ENCODE data around the gene ARHGAP40.

ARHGAP40 gene

GRCh38 chr20:38685271-38685670 is 83.7 kb downstream of the ARHGAP40 start:
- DNase-seq (ENCODE audit: low spot score), result no peak

GRCh38 chr20:38685853-38686473 is 84.4 kb downstream of the ARHGAP40 start:
- peak; percentile 34 for DNase-seq (ENCODE audit: low spot score)

GRCh38 chr20:38692436-38693411 is 91.1 kb downstream of the ARHGAP40 start:
- DNase-seq (ENCODE audit: low spot score), result peak; percentile 20

GRCh38 chr20:38697306-38697705 is 95.7 kb downstream of the ARHGAP40 start:
- no peak for DNase-seq (ENCODE audit: low spot score)

- DNase-seq (ENCODE audit: low spot score), result no peak
Observed at GRCh38 chr20:38698541-38698940, 96.9 kb downstream of the ARHGAP40 start.

GRCh38 chr20:38700141-38700540 is 98.5 kb downstream of the ARHGAP40 start:
- no peak for DNase-seq (ENCODE audit: low spot score)

All from germinal center (tissue), 1 donor.